Measurements from ENCODE around the gene PDE7B. TPM values are rescaled to one million over a fixed set of nuclear protein-coding genes. Genes with fewer than 3 reads are reported as not detected.

PDE7B gene
- total and polyA plus RNA-seq, 2 of the 4 experiments (the other 2 are of a cell fraction) = 7.8 to 12.4 TPM

- ChIA-PET POLR2A (ENCODE audit: unreplicated experiment) (no interaction called here), CTCF (interaction anchor here (1.2 kb wide), 1 partner anchor 10 kb away, joined by 3 read pairs; no protein-coding TSS in a partner anchor)
- no peaks in the 10 kb centered on the region for H3K9me3 ChIP-seq (ENCODE audit: control insufficient read depth, insufficient read depth, low read length)
- H3K23ac ChIP-seq (ENCODE audit: low read depth, low read length) = no peak overlapping the region
- H3K9me1 ChIP-seq (ENCODE audit: insufficient read depth, low read length) = no peaks in the 10 kb centered on the region
- no peak overlapping the region for H3K56ac ChIP-seq (ENCODE audit: extremely low read depth, insufficient read depth, low read length)
- no peak overlapping the region for H3K27ac ChIP-seq (ENCODE audit: insufficient read depth, low read length)
- H4K91ac ChIP-seq (ENCODE audit: insufficient read depth, low read depth, low read length) = peak overlapping the region; percentile 27; the same call in 1 of the 2 replicates
- peak overlapping the region; percentile 67; the same call in 1 of the 2 replicates for H3K18ac ChIP-seq (ENCODE audit: low read depth, low read length)
- dilution Hi-C loops (cut with HindIII; ENCODE audit: low sequenced_read_pairs, unreplicated experiment) = no loop called here
- ATAC-seq (ENCODE audit: low read depth) (no peak), DNase-seq (no peak)
- H3K27me3 ChIP-seq (ENCODE audit: control insufficient read depth, insufficient read depth, low read length) = no peaks in the 10 kb centered on the region
- H2BK15ac ChIP-seq (ENCODE audit: low read depth, low read length) = 0 out of 3 replicates have a peak overlapping the region, but pooled peaks have one; percentile 15
- TF ChIP-seq ELK1 (IDR thresholded peaks at IDR 0.05; ENCODE audit: borderline replicate concordance, low read depth, low read length) = no peak
- no peak overlapping the region for H3K4me2 ChIP-seq (ENCODE audit: low read depth, low read length)
- H3K79me1 ChIP-seq (ENCODE audit: low read depth in 1 of 2, low read length in 2 of 2) = peaks cover 18 to 19% of the 10 kb centered on the region in 2 experiments; a peak in 3 of 4 replicates
- no peak overlapping the region for H3K4me3 ChIP-seq (ENCODE audit: insufficient read depth, low read depth, low read length)
- no TSS peak for BruUV-seq (replicated peaks)
- H4K20me1 ChIP-seq (ENCODE audit: insufficient read depth, low read length) = no peaks in the 10 kb centered on the region
- H2AK5ac ChIP-seq (ENCODE audit: low read depth, low read length) = peak overlapping the region; percentile 40
- no peak overlapping the region for H3K9ac ChIP-seq (ENCODE audit: low read depth, low read length)
- H2BK5ac ChIP-seq (ENCODE audit: low read depth, low read length, poor library complexity, severe bottlenecking) = no peak overlapping the region
- H2BK20ac ChIP-seq (ENCODE audit: low read depth, low read length) = no peak overlapping the region
- peak overlapping the region; percentile 59; the same call in 1 of the 2 replicates for H3K14ac ChIP-seq (replicated peaks; ENCODE audit: low read depth, low read length)
- no peak overlapping the region for H4K8ac ChIP-seq (ENCODE audit: low read depth in 2 of 2, low read length in 2 of 2)
- H3K36me3 ChIP-seq (ENCODE audit: control insufficient read depth, insufficient read depth, low read length) = no peaks in the 10 kb centered on the region
- H2BK120ac ChIP-seq (ENCODE audit: low read depth, low read length) = no peak overlapping the region
- no CpG with 5 or more reads among the region's 3 CpGs for WGBS, 2 experiments (ENCODE audit: extremely low coverage in 2 of 2, insufficient read length in 1 of 2)
- no peak overlapping the region for H3K4ac ChIP-seq (ENCODE audit: low read depth, low read length)
- no peak overlapping the region for H2AK9ac ChIP-seq (replicated peaks; ENCODE audit: low read depth, low read length, poor library complexity)
- peaks cover 3% of the 10 kb centered on the region; the same call in 1 of the 2 replicates for H3K4me1 ChIP-seq (ENCODE audit: control insufficient read depth, insufficient read depth, low read length)
- in situ Hi-C loops (cut with MboI; ENCODE audit: low sequenced_read_pairs) = no loop called here
- no peak overlapping the region for H2AFZ ChIP-seq (replicated peaks; ENCODE audit: low read length, poor library complexity)
- H4K5ac ChIP-seq (ENCODE audit: low read depth, low read length) = peak overlapping the region; percentile 7; the same call in 1 of the 2 replicates
- intact Hi-C loops (cut with micrococcal nuclease) = no loop called here
Observed at GRCh38 chr6:136022224-136022874, 170.8 kb downstream of the PDE7B start.
